Right ventricle myocardium inferior (tissue), 1 donor: ENCODE results near the gene OSTF1. TPM values are rescaled to one million over a fixed set of nuclear protein-coding genes. Genes with fewer than 3 reads are reported as not detected.

ENCODE experiments used
- ATAC-seq: fragments of 200-7000 bp; cut with Tn5 transposase; one replicate; pipeline ENCODE4 v1.9.1; 2020; ENCODE audit warnings: mild to moderate bottlenecking, moderate library complexity
- DNase-seq: peaks from one replicate; pipeline ENCODE4 v3.0.0; 2021; ENCODE audit errors: missing footprints
- intact Hi-C: fragments of 100-400 bp; cut with DNase I; formaldehyde crosslinking; loops from one replicate; pipeline ENCODE4 v1.11.0; 2022
- total RNA-seq: library from RNA; stranded (reverse); fragmentation: NEBNext Ultra II Directional; extraction: Animal tissue kit (Norgen Biotek cat#: 25700); gene quantifications from one replicate; pipeline ENCODE4 v1.2.1, GENCODE V29; 2021
- donor health status: DM: no; HTN: yes; CAD: no; lungs with severe emphysema.

The OSTF1 gene
- total RNA-seq, 1 donor from 2014 or later: 25.0 TPM

GRCh38 chr9:75109210-75109839 lies 21.0 kb downstream of the OSTF1 start:
- ATAC-seq (no peak), DNase-seq (no peak)
- intact Hi-C loops: no loop called here

DNA sequence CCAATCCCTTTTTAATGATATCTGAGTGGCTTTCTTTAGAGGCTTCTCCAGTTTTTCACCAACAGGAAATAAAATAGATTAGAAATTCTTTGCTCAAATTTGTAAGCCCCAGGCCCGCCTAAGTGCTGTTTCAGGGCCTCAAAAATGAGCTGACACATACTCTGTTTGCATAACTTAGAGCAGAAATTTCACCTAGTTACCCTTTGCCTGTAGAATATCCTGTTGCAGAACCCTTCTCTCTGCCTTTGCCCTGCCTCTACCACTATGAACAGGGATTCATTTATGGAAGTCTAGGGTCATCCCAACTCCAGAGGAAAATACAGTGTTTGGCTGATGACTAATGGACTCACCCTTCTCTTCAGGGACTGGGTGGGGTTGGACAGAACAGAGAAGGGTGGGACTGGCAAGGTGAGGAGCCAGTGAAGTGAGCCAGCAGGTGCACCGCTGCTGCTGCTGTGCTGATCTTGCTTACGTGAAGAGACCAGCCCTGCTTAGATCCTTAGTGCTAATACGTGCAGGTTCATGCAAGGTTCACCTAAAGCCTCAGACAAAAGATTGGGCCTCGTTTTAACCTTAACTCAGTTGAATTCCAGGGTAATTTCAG lies 22.8 kb downstream of the OSTF1 start:
- intact Hi-C loops: no loop called here
- DNase-seq (no peak), ATAC-seq (no peak)

DNA sequence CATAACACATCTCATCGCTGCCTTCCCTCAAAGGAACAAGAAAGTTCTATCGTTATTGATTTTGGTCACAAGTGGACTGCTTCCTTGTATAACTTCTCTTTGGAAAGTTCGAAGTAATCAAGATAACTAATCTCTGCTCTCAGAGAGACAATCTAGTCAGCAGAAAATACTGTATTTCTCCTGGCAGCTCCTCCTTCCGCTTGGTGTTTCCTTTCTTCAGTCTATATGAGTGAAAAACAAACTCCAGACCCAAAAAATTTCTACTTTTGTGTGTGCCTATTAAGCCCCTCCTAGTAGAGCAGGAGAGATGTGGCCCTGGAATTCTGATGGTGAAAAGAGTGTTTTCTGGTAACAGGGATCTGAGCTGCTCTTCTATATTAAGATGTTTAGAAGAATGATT lies 24.5 kb downstream of the OSTF1 start:
- no peak for ATAC-seq
- intact Hi-C loops: no loop called here
- DNase-seq: no peak

DNA sequence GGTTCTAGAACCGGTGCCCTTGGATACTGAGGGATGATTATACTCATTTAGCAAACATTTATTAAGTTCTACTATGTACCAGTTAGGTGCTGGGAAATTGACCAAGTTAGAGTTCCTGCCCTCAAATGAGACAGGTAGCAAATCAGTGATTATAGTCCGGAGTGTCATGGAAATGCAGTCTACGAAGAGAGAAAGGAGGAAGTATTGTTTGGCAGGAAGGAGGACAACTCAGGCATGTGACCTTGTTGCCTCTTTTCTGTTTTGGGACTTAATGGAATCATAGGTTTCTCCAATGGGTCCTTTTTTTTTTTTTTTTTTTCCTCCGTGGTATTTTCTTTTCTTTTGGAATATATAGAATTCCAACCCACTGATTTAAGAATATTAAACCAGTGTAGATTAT lies 28.0 kb downstream of the OSTF1 start:
- DNase-seq (no peak), ATAC-seq (no peak)
- intact Hi-C loops: no loop called here

GRCh38 chr9:75117564-75117963 lies 29.2 kb downstream of the OSTF1 start:
- intact Hi-C loops: no loop called here
- DNase-seq: no peak
- no peak for ATAC-seq

- ATAC-seq: no peak
- intact Hi-C loops: no loop called here
- DNase-seq: no peak
These were observed 32.4 kb downstream of the OSTF1 start for GRCh38 chr9:75120686-75121085.

GRCh38 chr9:75121914-75122558 lies 33.7 kb downstream of the OSTF1 start:
- intact Hi-C loops: no loop called here
- ATAC-seq: no peak
- DNase-seq: no peak

DNA sequence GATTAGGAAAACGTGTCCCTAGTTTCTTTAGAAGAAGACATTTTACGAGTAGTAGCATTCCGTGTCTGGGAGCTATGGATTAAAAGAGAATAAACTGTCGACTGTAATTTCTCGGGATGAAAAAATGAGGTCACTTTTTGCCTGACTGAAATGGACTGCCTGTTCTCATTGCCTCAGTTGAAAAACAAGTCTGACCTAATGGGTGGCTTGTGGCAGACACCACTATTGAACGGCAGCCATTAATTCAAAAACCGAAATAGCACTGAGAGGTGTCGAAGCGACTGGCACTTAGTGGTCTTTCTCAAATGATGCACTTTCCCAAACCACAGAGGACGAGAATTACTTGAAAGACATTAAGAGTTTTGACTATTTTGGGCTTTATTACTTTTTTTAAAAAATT lies 35.4 kb downstream of the OSTF1 start:
- ATAC-seq (no peak), DNase-seq (no peak)
- intact Hi-C loops: no loop called here

GRCh38 chr9:75128535-75128934 lies 40.2 kb downstream of the OSTF1 start:
- ATAC-seq (no peak), DNase-seq (no peak)
- intact Hi-C loops: no loop called here

DNA sequence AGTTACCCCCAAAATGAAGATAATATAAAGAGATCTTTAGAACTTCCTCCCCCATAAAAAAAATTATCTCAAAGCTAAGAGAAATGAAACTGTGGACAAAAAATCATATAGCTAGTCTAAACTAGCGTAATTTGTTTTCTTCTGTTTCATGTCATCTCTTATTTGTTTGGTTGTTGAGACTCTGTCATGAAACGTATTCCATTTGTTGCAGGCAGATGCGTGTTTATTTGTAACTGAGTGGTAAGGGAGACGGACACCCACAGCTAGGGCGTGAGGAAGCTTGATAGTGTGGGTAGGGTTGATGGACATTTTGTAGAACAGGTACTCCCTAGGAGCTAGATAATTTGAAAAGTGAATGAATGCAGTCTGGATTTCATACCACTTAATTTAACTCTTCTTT lies 41.9 kb downstream of the OSTF1 start:
- intact Hi-C loops: loop anchor here (5.0 kb wide), 1 partner anchor 47 kb away; no protein-coding TSS in a partner anchor
- DNase-seq (no peak), ATAC-seq (no peak)

DNA sequence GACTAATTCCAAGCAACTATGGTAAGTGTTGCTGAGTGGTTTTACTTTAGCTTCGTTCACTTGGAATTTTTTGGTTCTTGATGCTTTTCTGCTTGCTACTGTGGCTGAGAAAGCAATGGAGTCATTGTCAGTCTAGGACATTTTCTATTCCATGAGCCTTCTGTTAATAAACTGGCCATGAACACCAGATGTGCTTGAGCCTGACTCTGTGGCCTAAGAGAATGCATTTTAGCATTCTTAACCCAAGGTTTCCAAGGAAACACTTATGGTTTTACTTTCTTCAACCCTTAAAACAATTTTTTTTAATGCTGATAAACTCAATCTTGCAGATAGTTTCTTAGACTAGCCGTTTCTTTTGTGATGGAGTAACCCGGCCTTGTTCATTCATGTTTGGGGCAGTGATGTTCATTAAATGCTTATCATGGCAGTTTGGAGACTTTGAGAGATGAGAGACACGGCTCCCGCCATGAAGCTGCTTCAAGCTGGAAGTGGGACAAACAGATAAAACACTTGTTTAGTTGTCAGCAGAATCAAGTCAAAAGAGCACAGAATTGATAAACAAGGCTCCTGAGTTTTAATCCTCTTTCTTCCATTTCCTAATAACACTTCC lies 42.4 kb downstream of the OSTF1 start:
- intact Hi-C loops: loop anchor here (5.0 kb wide), 1 partner anchor 47 kb away; no protein-coding TSS in a partner anchor
- no peak for DNase-seq
- no peak for ATAC-seq

DNA sequence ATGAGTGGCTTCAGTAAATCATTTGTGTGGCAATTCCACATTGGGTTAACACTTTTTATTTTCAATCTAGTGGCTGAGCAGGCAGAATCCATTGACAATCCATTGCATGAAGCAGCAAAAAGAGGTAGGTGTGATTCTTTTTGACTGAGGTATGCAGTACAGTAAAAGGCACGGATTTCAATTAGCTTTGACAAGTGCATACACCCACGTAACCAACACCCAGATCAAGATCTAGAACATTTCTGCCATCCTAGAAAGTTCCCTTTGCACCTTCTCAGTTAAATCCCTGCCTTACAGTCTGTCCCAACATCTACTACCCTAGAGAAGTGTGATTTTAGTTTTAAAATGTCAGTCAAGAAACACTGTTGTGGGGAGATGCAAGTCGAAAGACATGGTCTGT lies 43.4 kb downstream of the OSTF1 start:
- intact Hi-C loops: loop anchor here (5.0 kb wide), 1 partner anchor 46 kb away; no protein-coding TSS in a partner anchor
- no peak for ATAC-seq
- DNase-seq: no peak

DNA sequence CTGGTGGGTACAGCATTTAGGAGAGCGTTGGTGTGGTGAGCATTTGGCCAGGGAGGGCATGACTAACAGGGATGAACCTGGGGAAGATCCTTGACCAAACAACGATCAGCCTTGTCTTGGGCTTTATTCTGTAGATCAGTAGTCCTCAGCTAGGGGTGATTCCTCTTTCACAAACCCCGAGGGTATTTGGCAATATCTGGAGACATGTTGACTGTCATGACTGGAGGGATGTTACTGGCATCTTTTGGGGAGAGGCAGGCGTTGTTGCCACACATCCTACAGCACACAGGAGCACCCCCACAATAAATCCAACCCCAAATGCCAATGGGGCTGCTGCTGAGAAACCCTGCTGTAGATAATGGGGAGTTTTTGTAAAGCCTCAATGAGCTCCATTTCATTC lies 43.9 kb downstream of the OSTF1 start:
- DNase-seq (no peak), ATAC-seq (no peak)
- intact Hi-C loops: loop anchor here (5.0 kb wide), 1 partner anchor 45 kb away; no protein-coding TSS in a partner anchor

DNA sequence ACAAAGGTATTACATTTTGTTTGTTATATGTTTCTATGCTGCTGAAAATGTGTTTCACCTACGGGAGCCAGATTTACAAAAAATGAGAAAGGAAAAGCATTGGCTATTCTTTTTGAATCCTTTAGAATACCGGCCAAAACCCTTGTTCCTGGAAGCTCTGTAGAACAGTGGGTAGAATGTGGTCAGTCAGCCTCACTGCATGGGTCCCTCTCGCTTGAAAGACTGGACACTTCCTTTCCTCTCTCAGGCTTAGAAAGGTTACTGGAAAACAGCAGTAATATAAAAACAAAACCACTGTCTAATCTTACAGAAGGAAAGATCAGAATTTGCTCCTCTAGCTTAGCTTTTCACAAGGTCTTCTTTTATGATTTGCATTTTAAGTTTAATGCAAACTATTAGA lies 45.1 kb downstream of the OSTF1 start:
- intact Hi-C loops: loop anchor here (5.0 kb wide), 1 partner anchor 44 kb away; no protein-coding TSS in a partner anchor
- no peak for DNase-seq
- ATAC-seq: no peak

DNA sequence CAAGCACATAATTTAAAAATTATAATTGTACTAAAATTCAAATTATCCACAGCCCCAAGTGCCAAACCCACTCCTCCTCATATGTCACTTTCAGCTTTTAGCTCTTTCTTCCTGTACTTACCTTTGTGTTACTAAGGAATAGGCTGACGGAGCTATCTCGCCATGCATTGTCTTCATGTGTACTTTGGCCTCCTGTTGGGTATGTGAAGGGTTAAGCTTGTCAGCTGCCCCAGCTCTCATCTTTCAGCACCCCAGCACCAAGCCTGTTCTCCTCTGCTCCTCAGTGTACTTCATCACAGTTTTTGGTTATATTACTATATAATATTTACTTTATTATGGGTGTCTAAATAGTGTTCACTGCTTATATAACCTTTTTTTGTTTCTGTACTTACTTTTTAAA lies 46.2 kb downstream of the OSTF1 start:
- ATAC-seq (no peak), DNase-seq (no peak)
- intact Hi-C loops: loop anchor here (5.0 kb wide), 1 partner anchor 43 kb away; no protein-coding TSS in a partner anchor

DNA sequence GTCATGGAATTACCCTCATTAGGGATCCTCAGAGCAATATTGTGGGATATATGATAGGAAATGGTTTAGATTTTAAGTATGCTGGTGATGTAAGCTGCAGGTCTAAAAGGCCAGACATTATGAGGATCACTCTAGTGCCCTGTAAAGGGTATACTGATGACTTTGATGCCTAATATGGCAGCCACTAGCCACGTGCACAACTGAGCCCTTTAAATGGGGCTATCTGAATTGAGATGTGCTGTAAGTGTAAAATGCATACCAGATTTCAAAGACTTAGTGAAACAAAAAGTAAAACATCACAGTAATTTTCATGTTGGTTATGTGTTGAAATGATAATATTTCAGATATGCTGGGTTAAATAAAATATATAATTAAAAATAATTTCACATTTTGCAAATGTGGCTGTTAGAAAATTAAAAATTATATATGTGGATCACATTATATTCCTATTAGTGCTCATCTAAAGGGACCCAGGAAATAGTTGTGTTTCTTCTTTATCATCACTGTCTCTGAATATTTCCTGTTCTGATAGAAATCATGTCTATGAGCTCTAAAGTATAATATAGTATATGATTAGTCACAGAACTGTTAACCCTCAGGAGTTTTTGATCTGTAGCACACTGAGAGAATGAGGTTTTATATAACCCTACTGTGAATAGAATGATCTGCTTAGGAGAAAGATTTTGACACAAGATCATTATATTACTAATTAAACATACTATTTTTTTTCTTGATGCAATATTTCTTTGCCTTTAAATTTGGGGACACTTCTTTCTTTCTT lies 50.1 kb downstream of the OSTF1 start:
- no peak for DNase-seq
- intact Hi-C loops: no loop called here

DNA sequence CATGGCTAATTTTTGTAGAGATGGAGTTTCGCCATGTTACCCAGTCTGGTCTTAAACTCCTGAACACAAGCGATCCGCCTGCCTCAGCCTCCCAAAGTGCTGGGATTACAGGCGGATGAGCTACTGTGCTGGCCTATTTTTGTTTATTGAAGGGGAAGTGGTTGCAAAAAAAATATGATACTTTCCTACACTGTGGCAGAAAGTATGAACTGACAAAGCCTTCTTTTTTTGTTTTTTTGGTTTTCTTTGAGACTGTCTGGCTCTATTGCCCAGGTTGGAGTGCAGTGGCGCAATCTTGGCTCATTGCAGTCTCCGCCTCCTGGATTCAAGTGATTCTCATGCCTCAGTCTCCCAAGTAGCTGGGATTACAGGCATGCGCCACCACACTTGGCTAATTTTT lies 50.9 kb downstream of the OSTF1 start:
- DNase-seq (no peak), ATAC-seq (no peak)
- intact Hi-C loops: no loop called here

More for the DNA sequence above, 50.1 kb downstream of the OSTF1 start:
- ATAC-seq: no peak

GRCh38 chr9:75140261-75140660 lies 51.9 kb downstream of the OSTF1 start:
- intact Hi-C loops: no loop called here
- ATAC-seq (no peak), DNase-seq (no peak)

DNA sequence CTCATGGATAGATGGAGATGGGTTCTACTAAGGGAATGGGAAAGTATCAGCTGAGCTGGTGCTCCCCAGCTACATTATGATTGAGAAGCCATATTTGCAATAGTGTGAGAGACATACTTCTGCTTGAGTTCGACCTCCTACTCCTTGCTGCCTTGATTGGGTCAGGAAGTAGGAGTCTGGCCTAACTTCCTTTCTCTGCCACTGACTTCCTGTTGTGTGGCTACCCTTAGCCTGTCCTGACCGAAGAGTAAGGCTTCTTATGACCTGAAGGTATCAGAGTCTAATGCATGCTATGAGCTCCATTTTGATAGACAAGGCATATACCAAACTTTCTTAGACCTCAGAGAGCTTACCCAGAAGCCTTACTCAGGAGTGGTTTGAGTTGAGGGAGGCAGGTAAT lies 53.9 kb downstream of the OSTF1 start:
- intact Hi-C loops: no loop called here
- peak; percentile 31 for ATAC-seq
- no peak for DNase-seq
